ENCODE data around the gene ZDHHC8. TPM values are rescaled to one million over a fixed set of nuclear protein-coding genes. Genes with fewer than 3 reads are reported as not detected.

ZDHHC8 gene
- total RNA-seq, 2 donors from 2014 or later, result 20.0 to 21.4 TPM

GRCh38 chr22:20085651-20086050 is 46.0 kb upstream of the ZDHHC8 start:
- peaks cover 45% of the 10 kb centered on the region for H3K4me1 ChIP-seq
- 95% methylated on average over 20 of the region's 20 CpGs for WGBS, 2 donors
- intact Hi-C loops (cut with DNase I), result no loop called here
- no peak overlapping the region for H3K4me3 ChIP-seq
- DNase-seq (no peak), ATAC-seq (no peak)
- no peak for TF ChIP-seq POLR2A (IDR thresholded peaks at IDR 0.05)
- TF ChIP-seq CTCF (IDR thresholded peaks at IDR 0.05), result no peak
- no peaks in the 10 kb centered on the region for H3K9me3 ChIP-seq
- H3K36me3 ChIP-seq (replicated peaks in 1 of 2; ENCODE audit: insufficient read depth in 1 of 2, low read depth in 2 of 2), result peaks cover 9 to 33% of the 10 kb centered on the region in 2 donors
- no peak overlapping the region for H3K27ac ChIP-seq
- H3K27me3 ChIP-seq, result no peaks in the 10 kb centered on the region

- Histone ChIP-seq H3K27ac (no peak overlapping the region), H3K9me3 (no peaks in the 10 kb centered on the region), H3K27me3 (no peaks in the 10 kb centered on the region), H3K4me3 (no peak overlapping the region), H3K4me1 (peaks cover 40% of the 10 kb centered on the region), H3K36me3 (replicated peaks in 1 of 2; ENCODE audit: insufficient read depth in 1 of 2, low read depth in 2 of 2) (peaks cover 9 to 38% of the 10 kb centered on the region in 2 donors)
- 91 to 92% methylated on average over 20 to 24 of the region's 24 CpGs for WGBS, 2 donors
- ATAC-seq, result no peak
- DNase-seq, result no peak
- TF ChIP-seq POLR2A (IDR thresholded peaks at IDR 0.05), result no peak
- no peak for TF ChIP-seq CTCF (IDR thresholded peaks at IDR 0.05)
- intact Hi-C loops (cut with DNase I), result no loop called here
Measured at GRCh38 chr22:20086101-20086599, 45.5 kb upstream of the ZDHHC8 start.

GRCh38 chr22:20086763-20087162 is 44.8 kb upstream of the ZDHHC8 start:
- TF ChIP-seq CTCF (IDR thresholded peaks at IDR 0.05) (no peak), POLR2A (IDR thresholded peaks at IDR 0.05) (no peak)
- DNase-seq, result no peak
- H3K36me3 ChIP-seq (replicated peaks in 1 of 2; ENCODE audit: insufficient read depth in 1 of 2, low read depth in 2 of 2), result peaks cover 9 to 44% of the 10 kb centered on the region in 2 donors
- H3K4me1 ChIP-seq, result peaks cover 34% of the 10 kb centered on the region
- H3K4me3 ChIP-seq, result no peak overlapping the region
- H3K27me3 ChIP-seq, result no peaks in the 10 kb centered on the region
- ATAC-seq, result no peak
- intact Hi-C loops (cut with DNase I), result no loop called here
- no peaks in the 10 kb centered on the region for H3K9me3 ChIP-seq
- 96 to 97% methylated on average over 5 of the region's 5 CpGs for WGBS, 2 donors
- H3K27ac ChIP-seq, result no peak overlapping the region

- Histone ChIP-seq H3K4me3 (no peak overlapping the region), H3K27ac (no peak overlapping the region), H3K36me3 (replicated peaks in 1 of 2; ENCODE audit: insufficient read depth in 1 of 2, low read depth in 2 of 2) (peaks cover 9 to 49% of the 10 kb centered on the region in 2 donors), H3K4me1 (peaks cover 26% of the 10 kb centered on the region), H3K27me3 (no peaks in the 10 kb centered on the region), H3K9me3 (no peaks in the 10 kb centered on the region)
- DNase-seq (no peak), ATAC-seq (no peak)
- WGBS, 2 donors, result 88 to 90% methylated on average over 11 to 14 of the region's 14 CpGs
- intact Hi-C loops (cut with DNase I), result no loop called here
- TF ChIP-seq CTCF (IDR thresholded peaks at IDR 0.05), result no peak
- TF ChIP-seq POLR2A (IDR thresholded peaks at IDR 0.05), result no peak
Measured at GRCh38 chr22:20087319-20088262, 44.0 kb upstream of the ZDHHC8 start.
